Vagina (tissue), 2 donors: ENCODE measurements around the gene MEF2A. TPM values are rescaled to one million over a fixed set of nuclear protein-coding genes. Genes with fewer than 3 reads are reported as not detected.

Experiments
- DNase-seq, 2 donors: peaks; one replicate each; pipeline ENCODE4 v3.0.0-alpha.2; 2017; ENCODE audit errors: extremely low spot score in 2 of 2
- H3K27ac ChIP-seq: fragments of 200-600 bp; sonication (generic); one replicate; pipeline ENCODE4 v1.5.1; 2019
- H3K27me3 ChIP-seq: fragments of 200-600 bp; sonication (generic); one replicate; pipeline ENCODE4 v1.5.1; 2019
- H3K36me3 ChIP-seq, 2 donors: fragments of 200-600 bp; sonication (generic); one replicate each; pipeline ENCODE4 v1.5.1; 2017 to 2019
- H3K4me1 ChIP-seq: fragments of 200-600 bp; sonication (generic); one replicate; pipeline ENCODE4 v1.5.1; 2019
- H3K4me3 ChIP-seq, 2 donors: fragments of 200-600 bp; sonication (generic); 1 replicate in 1 of 2; 2 replicates in 1 of 2; pipeline ENCODE4 v1.5.1; 2016 to 2019
- H3K9me3 ChIP-seq: fragments of 200-600 bp; sonication (generic); one replicate; pipeline ENCODE4 v1.5.1; 2019
- POLR2A ChIP-seq, 2 donors: fragments of 450-650 bp; IDR thresholded peaks; one replicate each; pipeline ENCODE4 v1.6.1; 2017; ENCODE audit warnings: antibody characterized with exemption in 2 of 2, mild to moderate bottlenecking in 2 of 2, moderate library complexity in 2 of 2
- POLR2AphosphoS5 ChIP-seq, 2 donors: sonication (generic); formaldehyde crosslinking; IDR thresholded peaks; one replicate each; pipeline ENCODE4 v1.9.0; 2017; ENCODE audit warnings: antibody characterized with exemption in 2 of 2, mild to moderate bottlenecking in 2 of 2, low read depth in 1 of 2; ENCODE audit not compliant: insufficient read depth in 1 of 2
- intact Hi-C: fragments of 100-400 bp; cut with DNase I; formaldehyde crosslinking; loops from one replicate; pipeline ENCODE4 v1.15.1; 2023
- total RNA-seq: library from RNA; depleted of rRNA; stranded (reverse); fragments of >200 nt; gene quantifications from one replicate; pipeline ENCODE4 v1.2.3, GENCODE V29; 2016
- TF ChIP-seq, protein P1 (sequence below), 3 experiments: fragments of 450-650 bp in 2 of 3; fragments of 200-600 bp in 1 of 3; sonication (generic) in 1 of 3; IDR thresholded peaks; one replicate each; pipeline ENCODE4 v1.5.1; 2017 to 2019; ENCODE audit warnings: antibody characterized with exemption in 3 of 3, mild to moderate bottlenecking in 2 of 3, moderate library complexity in 2 of 3

MEF2A gene
- total RNA-seq, 1 donor from 2014 or later: 51.3 TPM

DNA sequence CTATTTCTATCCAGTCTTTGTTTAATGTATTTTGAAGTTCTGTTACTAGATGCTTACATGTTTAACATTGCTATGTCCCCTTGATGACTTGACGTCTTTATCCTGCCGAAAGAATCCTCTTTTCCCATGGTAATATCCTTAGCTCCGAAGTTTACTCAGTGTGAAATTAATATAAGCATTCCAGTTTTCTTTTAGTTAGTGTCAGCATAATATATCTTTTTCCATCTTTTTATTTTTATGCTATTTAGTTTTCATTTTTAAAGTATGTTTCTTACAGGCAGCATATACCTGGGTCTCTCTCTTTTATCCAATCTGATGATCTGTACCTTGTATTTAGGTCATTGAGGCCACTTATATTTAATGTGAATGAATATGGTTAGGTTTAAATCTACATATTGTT, 39.1 kb upstream of the MEF2A start:
- no peaks in the 10 kb centered on the region for H3K27me3 ChIP-seq
- DNase-seq: no peak
- TF ChIP-seq, protein P1, sequence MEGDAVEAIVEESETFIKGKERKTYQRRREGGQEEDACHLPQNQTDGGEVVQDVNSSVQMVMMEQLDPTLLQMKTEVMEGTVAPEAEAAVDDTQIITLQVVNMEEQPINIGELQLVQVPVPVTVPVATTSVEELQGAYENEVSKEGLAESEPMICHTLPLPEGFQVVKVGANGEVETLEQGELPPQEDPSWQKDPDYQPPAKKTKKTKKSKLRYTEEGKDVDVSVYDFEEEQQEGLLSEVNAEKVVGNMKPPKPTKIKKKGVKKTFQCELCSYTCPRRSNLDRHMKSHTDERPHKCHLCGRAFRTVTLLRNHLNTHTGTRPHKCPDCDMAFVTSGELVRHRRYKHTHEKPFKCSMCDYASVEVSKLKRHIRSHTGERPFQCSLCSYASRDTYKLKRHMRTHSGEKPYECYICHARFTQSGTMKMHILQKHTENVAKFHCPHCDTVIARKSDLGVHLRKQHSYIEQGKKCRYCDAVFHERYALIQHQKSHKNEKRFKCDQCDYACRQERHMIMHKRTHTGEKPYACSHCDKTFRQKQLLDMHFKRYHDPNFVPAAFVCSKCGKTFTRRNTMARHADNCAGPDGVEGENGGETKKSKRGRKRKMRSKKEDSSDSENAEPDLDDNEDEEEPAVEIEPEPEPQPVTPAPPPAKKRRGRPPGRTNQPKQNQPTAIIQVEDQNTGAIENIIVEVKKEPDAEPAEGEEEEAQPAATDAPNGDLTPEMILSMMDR (IDR thresholded peaks at IDR 0.05): no peak
- no peak for TF ChIP-seq POLR2A (IDR thresholded peaks at IDR 0.05)
- no peak for TF ChIP-seq POLR2AphosphoS5 (IDR thresholded peaks at IDR 0.05; ENCODE audit: insufficient read depth in 1 of 2, low read depth in 1 of 2)
- intact Hi-C loops: no loop called here
- no peak overlapping the region for H3K4me3 ChIP-seq
- H3K4me1 ChIP-seq: no peaks in the 10 kb centered on the region
- H3K27ac ChIP-seq: no peak overlapping the region
- no peaks in the 10 kb centered on the region for H3K9me3 ChIP-seq
- no peaks in the 10 kb centered on the region for H3K36me3 ChIP-seq

DNA sequence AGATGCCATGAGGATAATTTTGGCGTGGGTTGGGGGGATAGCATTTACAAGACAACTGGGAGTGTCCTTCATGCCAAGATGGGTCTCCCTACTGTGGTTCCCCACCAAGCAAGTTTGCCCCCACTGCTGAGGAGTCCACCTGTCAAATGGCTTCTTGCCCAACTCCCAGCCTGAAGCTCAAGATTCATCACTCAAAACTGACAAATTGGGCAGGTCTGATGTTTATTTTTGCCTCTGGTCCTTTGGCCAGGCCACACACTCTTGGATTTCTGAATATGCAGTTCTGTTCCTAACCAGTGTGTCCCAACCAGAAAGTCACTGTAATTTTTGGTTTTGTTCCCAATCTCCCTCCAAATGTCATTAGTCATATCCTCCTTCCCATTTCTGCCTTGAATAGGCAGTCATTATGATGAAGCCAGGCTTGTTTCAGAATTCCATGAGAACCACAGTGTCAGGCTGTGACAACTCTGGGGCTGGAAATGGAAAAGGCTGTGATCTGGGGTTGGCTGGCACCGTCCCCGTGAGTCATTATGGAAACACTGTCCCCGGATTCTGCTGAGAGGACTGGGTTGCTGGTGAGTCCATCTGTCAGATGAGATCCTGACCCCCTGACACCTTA, 29.3 kb upstream of the MEF2A start:
- no peak for DNase-seq
- no peaks in the 10 kb centered on the region for H3K36me3 ChIP-seq
- H3K4me3 ChIP-seq: no peak overlapping the region
- no peak overlapping the region for H3K27ac ChIP-seq
- no peaks in the 10 kb centered on the region for H3K9me3 ChIP-seq
- H3K27me3 ChIP-seq: no peaks in the 10 kb centered on the region
- TF ChIP-seq, protein P1 (IDR thresholded peaks at IDR 0.05): peak in 1 of 3 experiments; percentile 9
- TF ChIP-seq POLR2A (IDR thresholded peaks at IDR 0.05): no peak
- peak in 1 of 2 donors; percentile 29 for TF ChIP-seq POLR2AphosphoS5 (IDR thresholded peaks at IDR 0.05; ENCODE audit: insufficient read depth in 1 of 2, low read depth in 1 of 2)
- H3K4me1 ChIP-seq: no peaks in the 10 kb centered on the region
- intact Hi-C loops: no loop called here

DNA sequence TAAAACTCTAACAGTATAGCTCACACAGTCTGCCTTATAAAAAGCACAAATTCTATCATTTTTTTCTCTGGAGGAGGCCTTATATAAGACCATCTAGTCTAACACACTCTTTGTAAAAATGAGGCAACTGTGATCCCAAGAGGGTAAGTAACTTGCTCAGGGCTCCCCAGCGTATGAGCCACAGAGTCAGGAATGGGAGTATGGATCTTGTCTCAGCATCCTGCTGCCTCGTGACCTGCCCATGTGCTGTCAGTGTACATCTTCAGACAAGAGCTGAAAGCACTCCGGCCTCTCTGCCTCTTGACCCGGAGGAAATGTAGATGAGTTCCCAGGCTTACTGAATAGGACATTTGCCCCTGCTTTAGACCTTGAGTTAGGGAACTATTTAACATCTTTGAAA, 28.4 kb upstream of the MEF2A start:
- Histone ChIP-seq H3K27ac (no peak overlapping the region), H3K36me3 (no peaks in the 10 kb centered on the region), H3K4me3 (no peak overlapping the region), H3K27me3 (no peaks in the 10 kb centered on the region), H3K4me1 (no peaks in the 10 kb centered on the region), H3K9me3 (no peaks in the 10 kb centered on the region)
- intact Hi-C loops: no loop called here
- TF ChIP-seq POLR2AphosphoS5 (IDR thresholded peaks at IDR 0.05; ENCODE audit: insufficient read depth in 1 of 2, low read depth in 1 of 2) (no peak), POLR2A (IDR thresholded peaks at IDR 0.05) (no peak)
- TF ChIP-seq, protein P1 (IDR thresholded peaks at IDR 0.05): no peak
- DNase-seq: no peak

DNA sequence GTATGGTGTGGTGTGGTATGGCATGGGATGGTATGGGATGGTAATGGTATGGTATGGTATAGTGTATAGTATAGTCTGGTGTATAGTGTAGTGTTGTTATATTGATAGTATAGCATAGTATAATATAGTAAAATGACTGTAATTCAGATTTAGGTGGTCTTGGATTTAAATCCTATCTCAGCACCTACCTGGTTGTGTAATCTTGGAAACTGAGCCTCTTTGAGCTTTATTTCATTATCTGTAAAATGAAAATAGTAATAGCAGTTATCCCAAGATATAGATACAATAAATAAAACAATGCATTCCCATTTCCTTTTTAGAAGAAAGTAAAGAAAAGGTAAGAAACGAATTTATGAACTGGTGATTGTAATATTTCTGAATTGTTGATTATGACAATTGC, 27.5 kb upstream of the MEF2A start:
- Histone ChIP-seq H3K4me1 (no peaks in the 10 kb centered on the region), H3K9me3 (no peaks in the 10 kb centered on the region), H3K27ac (no peak overlapping the region), H3K27me3 (no peaks in the 10 kb centered on the region), H3K4me3 (no peak overlapping the region), H3K36me3 (no peaks in the 10 kb centered on the region)
- DNase-seq: no peak
- intact Hi-C loops: no loop called here
- TF ChIP-seq, protein P1 (IDR thresholded peaks at IDR 0.05): no peak
- TF ChIP-seq POLR2A (IDR thresholded peaks at IDR 0.05) (no peak), POLR2AphosphoS5 (IDR thresholded peaks at IDR 0.05; ENCODE audit: insufficient read depth in 1 of 2, low read depth in 1 of 2) (no peak)

DNA sequence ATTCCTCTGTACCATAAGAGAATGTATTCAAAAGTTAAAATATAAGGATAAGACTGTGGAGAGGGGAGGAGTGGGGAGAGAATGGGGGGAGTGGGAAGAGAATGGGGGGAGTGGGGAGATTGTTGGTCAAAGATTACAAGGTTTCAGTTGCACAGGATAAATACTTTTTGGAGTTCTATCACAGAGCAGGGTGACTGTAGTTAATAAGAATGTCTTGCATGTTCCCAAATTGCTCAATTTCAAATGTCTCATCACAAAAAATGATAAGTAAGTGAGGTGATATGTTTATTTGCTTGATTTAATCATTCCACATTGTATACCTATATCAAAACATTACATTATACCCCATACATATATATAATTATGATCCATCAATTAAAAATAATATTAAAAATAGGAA, 23.0 kb upstream of the MEF2A start:
- H3K9me3 ChIP-seq: no peaks in the 10 kb centered on the region
- H3K4me3 ChIP-seq: no peak overlapping the region
- intact Hi-C loops: no loop called here
- DNase-seq: no peak
- H3K27me3 ChIP-seq: no peaks in the 10 kb centered on the region
- no peaks in the 10 kb centered on the region for H3K4me1 ChIP-seq
- TF ChIP-seq, protein P1 (IDR thresholded peaks at IDR 0.05): no peak
- TF ChIP-seq POLR2A (IDR thresholded peaks at IDR 0.05): no peak
- no peak for TF ChIP-seq POLR2AphosphoS5 (IDR thresholded peaks at IDR 0.05; ENCODE audit: insufficient read depth in 1 of 2, low read depth in 1 of 2)
- no peaks in the 10 kb centered on the region for H3K36me3 ChIP-seq
- H3K27ac ChIP-seq: no peak overlapping the region
